ENCODE data around the gene CS.
"Not testable (repeated sequence)": the region's sequence is repeated elsewhere in the genome, so short reads cannot be mapped to it uniquely, and the experiment has no call there.

CS gene

DNA sequence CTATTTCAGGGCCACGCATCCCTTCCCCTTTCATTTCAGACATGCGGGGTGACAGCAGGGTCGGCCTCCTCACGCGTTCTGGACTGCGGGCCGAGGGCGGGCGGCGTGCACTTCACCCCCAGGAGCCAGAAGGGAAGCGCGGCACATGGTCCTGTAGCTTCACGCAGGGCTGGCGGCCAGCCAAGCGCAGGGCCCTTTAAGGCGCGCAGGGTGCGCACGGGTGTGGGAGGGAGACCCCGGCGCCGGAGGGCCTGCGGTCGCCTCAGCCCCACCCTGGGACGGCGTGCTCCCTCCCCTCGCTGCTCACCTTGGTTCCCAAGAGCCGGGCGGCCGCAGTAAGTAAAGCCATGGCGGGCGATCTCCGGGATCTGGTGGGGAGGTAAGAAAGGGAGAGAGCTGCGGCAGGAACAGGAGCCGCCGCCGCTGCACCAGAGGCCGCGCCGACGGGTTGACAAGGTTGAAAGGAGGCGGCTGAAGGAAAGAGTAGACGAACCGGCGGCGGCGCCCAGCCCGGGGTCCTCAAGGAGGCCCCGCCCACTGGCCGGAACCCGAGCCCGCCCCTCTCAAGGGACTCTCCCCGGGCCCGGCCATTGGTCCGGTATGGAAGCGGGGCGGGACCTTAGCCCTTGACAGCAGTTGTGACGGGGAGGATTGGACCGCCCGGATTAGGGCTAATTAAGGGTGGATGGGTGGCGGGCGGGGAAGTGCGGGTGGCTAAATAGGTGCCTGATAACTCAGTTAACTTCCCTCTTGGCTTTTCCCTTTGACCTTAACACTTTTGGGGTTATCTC, at the start of gene CS:
Gene CS, minus strand, starts transcription at position 478 of the 791 bp plus-strand sequence. Its CDS starts 129 bp downstream, at position 349.
- DNase-seq: peak; percentile 96

GRCh38 chr12:56348776-56349175, 48.6 kb upstream of the CS start:
- no peak for DNase-seq

DNA sequence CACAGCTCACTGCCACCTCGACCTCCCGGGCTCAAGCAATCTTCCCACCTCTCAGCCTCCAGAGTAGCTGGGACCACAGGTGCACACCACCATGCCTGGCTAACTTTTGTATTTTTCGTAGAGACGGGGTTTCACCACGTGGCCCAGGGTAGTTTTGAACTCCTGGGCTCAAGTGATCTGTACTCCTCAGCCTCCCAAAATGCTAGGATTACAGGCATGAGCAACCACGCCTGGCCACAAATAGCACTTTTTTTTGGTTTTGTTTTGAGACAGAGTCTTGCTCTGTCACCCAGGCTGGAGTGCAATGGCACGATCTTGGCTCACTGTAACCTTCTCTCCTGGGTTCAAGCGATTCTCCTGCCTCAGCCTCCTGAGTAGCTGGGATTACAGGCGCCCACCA, 47.1 kb upstream of the CS start:
- DNase-seq: not testable (repeated sequence)

DNA sequence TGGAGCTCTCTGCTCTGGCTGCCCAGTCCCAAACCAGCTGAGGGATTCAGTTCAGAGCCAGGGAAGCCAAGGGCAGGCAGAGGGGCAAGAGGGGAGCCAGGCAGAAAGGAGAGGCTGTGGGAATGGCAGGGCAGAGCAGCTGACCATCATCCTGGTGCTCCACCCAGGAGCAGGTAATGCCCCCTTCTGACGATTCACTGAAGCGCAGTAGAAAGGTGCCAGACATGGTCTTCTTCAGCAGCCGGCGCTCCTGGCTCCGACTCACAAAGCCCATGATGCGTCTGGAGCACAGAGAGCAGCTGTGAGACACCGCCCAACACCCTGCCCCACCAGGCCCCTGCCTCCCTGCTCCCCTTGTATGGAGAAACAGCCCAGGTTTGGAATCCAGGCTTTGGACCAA, 46.5 kb upstream of the CS start:
- no peak for DNase-seq

DNA sequence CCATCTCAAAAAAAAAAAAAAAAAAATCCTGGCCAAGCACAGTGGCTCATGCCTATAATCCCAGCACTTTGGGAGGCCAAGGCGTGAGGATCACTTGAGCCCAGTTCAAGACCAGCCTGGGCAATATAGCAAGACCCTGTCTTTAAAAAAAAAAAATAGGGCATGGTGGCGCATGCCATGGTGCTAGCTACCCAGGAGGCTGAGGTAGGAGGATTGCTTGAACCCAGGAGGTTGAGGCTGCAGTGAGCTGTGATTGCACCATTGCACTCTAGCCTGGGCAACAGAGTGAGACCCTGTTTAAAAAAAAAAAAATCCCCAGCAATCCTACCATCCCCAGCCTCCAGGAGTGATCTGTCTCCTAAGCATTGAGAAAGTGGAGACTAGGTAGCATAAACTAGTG, 42.2 kb upstream of the CS start:
- not testable (repeated sequence) for DNase-seq

DNA sequence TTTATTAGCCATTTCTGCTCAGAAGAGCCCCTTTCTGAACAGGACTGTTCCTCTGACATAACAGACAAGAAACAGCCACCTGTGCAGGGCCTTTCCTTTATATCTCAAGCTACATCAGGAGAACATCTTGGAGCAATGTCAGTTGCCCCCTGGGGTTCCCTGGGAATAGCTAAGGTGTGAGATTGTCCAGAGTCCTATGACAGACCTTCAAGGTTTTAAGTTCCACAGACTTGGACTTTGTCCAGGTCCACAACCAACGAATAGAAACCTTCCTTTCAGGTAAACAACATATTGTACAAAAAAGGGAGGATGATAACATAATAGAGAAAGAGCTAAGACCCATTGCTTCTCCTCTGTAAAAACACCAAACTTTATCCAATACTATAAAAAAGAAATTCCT, 41.5 kb upstream of the CS start:
- no peak for DNase-seq

DNA sequence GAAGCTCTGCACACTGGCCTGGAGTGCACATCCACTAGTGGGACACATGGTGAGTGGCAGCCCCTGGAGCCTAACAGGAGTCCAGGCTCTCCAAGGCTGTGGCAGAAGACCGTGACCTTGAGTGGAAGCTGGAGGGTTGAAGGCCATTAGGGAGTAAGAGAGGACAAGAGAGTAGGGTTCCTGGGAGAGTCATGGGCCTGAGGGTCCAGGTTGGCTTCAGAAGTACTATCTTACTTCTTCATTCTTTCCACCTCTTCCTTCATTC, 39.0 kb upstream of the CS start:
- DNase-seq: no peak

DNA sequence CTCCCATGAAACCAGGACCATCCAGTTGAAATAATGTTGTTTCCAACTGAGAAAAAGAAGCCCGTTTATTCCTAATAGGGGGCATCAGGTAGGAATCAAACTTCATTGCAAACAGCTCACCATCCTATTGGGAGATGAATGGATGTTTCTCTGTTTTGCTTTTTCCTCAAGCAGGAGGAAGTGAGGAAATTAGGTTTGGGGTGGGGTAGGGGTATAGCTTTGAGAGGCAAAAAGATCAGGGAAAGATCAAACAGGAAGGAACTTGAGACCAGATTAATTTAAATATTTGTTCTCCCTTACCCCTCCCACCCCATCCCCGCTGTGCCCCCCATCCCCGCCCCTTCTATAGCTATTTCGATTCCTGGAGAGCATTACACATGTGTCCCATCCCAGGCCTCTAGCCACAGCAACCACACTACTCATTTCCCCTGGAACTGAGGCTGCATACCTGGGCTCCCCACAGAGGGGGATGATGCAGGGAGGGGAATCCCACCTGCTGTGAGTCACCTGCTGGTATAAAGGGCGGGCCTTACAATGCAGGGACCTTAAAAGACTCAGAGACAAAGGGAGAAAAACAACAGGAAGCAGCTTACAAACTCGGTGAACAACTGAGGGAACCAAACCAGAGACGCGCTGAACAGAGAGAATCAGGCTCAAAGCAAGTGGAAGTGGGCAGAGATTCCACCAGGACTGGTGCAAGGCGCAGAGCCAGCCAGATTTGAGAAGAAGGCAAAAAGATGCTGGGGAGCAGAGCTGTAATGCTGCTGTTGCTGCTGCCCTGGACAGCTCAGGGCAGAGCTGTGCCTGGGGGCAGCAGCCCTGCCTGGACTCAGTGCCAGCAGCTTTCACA, 38.4 kb upstream of the CS start, which contains the start of gene IL23A:
Gene IL23A, plus strand, starts transcription at position 577 of the 850 bp plus-strand sequence. Its CDS starts 161 bp downstream, at position 738.
- no peak for DNase-seq

- peak; percentile 41 for DNase-seq
Observed at GRCh38 chr12:56337753-56338251, 37.7 kb upstream of the CS start.

DNA sequence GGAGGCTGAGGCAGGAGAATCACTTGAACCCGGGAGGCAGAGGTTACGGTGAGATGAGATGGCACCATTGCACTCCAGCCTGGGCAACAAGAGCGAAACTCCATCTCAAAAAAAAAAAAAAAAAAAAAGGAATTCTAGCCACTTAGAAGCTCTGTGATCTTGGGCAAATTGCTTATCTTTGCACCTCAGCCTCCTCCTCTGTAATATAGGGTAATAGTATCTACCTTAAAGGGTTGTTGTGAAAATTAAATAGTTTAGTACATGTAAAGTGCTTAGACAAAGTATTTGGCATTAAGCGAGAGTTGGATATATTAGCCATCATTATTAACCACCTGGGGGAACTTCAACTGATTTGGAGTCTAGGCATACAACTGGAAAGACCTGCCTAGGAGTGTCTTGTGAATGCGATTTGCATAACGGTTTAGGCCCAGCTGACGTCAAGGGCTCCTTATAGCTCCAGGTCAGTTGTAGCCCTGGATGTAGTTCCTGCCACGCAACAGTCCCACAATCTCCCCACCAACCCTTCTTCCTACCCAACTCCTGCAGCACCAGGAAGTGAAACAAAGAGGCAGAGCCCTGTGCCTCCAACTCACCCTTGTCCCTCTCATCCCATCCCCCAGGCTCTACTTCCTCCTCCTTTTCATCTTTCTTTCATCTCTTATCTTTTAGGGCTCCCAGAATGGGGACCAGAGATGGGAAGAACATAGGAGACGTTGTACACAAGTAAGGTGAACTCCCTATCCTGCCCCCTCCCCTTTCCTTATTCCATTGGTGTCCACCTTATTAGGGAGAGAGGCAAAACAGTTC, 36.4 kb upstream of the CS start:
- DNase-seq: peak; percentile 93

- DNase-seq: not testable (repeated sequence)
Observed at GRCh38 chr12:56335527-56335926, 35.4 kb upstream of the CS start.

- no peak for DNase-seq
Observed at GRCh38 chr12:56334490-56334793, 34.3 kb upstream of the CS start.

- peak; percentile 87 for DNase-seq
Observed at GRCh38 chr12:56333679-56334489, 33.8 kb upstream of the CS start, which contains the start of gene PAN2. Gene PAN2, minus strand, starts transcription at chr12:56334000. Its CDS starts 906 bp downstream, at chr12:56333094.

DNA sequence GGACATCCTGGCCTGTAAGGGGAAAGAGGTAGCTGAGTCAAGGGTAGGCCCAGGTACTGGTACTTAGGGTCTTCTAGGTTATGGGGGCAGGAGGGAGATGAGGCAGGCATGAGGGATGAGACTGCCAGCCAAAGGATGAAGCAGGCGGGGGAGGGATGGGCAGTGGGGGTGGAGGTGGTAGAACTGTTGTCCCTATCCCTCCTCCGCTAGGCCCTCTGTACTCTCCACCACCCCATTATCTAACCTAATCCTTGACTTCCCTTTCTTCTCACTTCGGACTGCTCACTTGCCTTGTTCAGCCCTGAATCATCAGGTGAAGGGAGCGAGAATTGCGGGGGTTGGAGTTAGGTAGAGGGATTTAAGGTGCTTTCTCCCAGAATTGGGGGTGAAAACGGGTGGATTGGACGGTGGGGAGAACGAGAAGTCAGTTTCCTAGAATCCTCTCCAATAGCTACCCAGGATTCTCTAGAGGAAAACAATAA, 33.1 kb upstream of the CS start:
- no peak for DNase-seq

DNA sequence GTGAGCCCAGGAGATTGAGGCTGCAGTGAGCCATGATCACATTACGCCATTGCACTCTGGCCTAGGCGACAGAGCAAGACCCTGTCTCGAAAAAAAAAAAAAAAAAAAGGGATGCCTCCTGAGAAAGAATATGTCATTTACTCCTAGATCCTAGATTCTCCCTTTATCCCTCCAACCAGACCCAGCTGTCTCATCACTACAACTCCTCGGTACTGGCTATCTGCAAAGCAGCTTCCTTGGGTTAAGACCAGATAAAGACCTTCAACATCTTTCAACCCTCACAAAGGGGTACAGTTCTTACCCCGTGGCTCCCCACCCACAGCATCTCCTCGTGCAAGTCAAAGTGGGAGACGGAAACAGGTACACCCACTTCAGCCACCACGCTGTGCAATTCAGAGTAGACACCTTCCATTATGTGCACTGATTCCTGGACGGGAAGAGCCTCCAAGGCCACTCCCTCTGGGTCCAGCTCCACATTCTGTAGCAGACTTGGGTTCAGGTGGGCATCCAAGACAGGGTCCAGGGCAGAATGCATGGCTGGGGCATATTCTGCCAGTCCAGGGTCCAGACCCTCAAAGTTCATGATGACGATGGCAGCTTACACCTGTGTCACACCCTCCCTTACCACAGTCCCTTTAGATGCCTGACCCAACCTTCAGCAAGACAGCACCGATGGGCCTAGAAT, 32.5 kb upstream of the CS start:
- DNase-seq: no peak

DNA sequence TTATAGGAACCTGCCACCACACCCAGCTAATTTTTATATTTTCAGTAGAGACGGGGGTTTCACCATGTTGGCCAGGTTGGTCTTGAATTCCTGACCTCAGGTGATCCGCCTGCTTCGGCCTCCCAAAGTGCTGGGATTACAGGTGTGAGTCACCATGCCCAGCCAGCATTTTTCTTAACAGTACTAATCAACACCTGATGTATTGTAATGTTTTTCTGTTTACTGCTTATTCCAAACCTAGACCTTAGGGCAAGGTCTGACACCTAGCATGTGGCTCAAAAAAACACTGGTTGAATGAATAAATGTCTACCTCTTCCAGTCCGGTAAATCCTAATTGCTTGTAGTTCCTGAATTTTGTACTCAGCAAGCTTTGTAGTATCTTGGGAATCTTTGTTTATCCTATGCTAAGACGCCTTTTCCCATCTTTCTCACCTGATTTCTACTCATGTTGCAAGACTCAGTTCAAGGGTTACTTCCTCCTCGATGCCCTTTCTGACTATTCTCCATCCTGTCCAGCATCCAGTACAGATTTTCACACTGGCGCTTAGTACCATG, 30.9 kb upstream of the CS start:
- no peak for DNase-seq

DNA sequence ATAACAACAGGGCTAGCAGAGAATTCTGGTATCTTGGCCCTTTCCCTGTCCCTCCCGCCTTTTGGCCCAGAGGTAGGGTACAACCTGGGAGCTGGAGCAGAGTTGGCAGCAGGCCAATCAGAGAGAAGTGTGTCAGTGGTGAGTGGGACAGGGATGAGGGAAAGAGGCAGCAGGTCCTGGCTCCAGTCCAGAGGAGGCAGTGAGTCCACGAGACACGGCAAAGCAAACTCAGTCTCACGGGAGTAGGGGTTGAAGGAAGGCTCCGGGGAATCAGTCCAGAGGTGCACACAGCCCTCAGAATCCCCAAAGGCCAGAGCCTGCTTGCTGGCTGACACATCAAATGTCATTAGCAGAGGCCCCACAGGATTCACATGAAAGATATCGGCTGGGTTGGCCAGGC, 26.4 kb upstream of the CS start:
- DNase-seq: no peak

GRCh38 chr12:56326126-56326525, 26.0 kb upstream of the CS start:
- no peak for DNase-seq

- DNase-seq: no peak
Observed at GRCh38 chr12:56324206-56324605, 24.1 kb upstream of the CS start.

- DNase-seq: not testable (repeated sequence)
Observed at GRCh38 chr12:56321610-56322009, 21.5 kb upstream of the CS start.

DNA sequence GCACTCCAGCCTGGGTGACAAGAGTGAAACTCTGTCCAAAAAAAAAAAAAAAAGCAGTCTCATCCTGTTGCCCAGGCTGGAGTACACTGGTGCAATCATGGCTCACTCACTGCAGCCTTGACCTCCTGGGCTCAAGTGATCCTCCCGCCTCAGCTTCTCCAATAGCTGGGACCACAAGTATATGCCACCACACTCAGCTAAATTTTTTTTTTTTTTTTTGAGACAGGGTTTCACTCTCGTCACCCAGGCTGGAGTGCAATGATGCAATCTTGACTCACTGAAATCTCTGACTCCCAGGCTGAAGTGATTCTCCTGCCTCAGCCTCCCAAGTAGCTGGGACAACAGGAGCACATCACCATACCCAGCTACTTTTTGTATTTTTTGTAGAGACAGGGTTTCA, 20.9 kb upstream of the CS start:
- DNase-seq: no peak

Measured in SIG-M5 (cell line).